Kidney (tissue), 11 donors: ENCODE results near the gene SPDYE1. TPM values are rescaled to one million over a fixed set of nuclear protein-coding genes. Genes with fewer than 3 reads are reported as not detected.
"Not testable (repeated sequence)": the region's sequence is repeated elsewhere in the genome, so short reads cannot be mapped to it uniquely, and the experiment has no call there.

ENCODE experiments used
- DNase-seq, 5 donors: peaks; one replicate each; pipeline ENCODE4 v3.0.0-alpha.2; 2013 to 2020
- FAIRE-seq: peaks from 2 replicates; lab custom pipeline; 2012; peaks lifted over from hg19 to GRCh38; lab: Jason Lieb, UNC
- H3K27ac ChIP-seq, 2 donors: one replicate each; pipeline ENCODE4 v1.7.0; 2013; ENCODE audit warnings: low read depth in 2 of 2, low read length in 2 of 2, inconsistent platforms in 1 of 2
- H3K27me3 ChIP-seq: one replicate; pipeline ENCODE4 v1.7.1; 2013; ENCODE audit warnings: low read length, inconsistent platforms; ENCODE audit not compliant: control insufficient read depth, insufficient read depth
- H3K36me3 ChIP-seq, 3 donors: one replicate each; pipeline versions ENCODE4 v1.7.0 to v1.7.1; 2013; ENCODE audit warnings: low read length in 3 of 3, control low read depth in 1 of 3, inconsistent platforms in 1 of 3; ENCODE audit not compliant: insufficient read depth in 3 of 3, control insufficient read depth in 2 of 3
- H3K4me1 ChIP-seq, 3 donors: one replicate each; pipeline versions ENCODE4 v1.7.0 to v1.7.1; 2013; ENCODE audit warnings: low read length in 3 of 3, inconsistent platforms in 1 of 3, low read depth in 1 of 3; ENCODE audit not compliant: control insufficient read depth in 2 of 3, insufficient read depth in 2 of 3
- H3K4me3 ChIP-seq, 3 donors: one replicate each; pipeline versions ENCODE4 v1.7.0 to v1.8.1; 2013; ENCODE audit warnings: low read length in 3 of 3, control low read depth in 1 of 3, inconsistent platforms in 1 of 3
- H3K9ac ChIP-seq, 3 donors: one replicate each; pipeline versions ENCODE4 v1.7.0 to v1.7.1; 2013; ENCODE audit warnings: low read length in 3 of 3, control low read depth in 1 of 3, inconsistent platforms in 1 of 3
- H3K9me3 ChIP-seq, 3 donors: one replicate each; pipeline versions ENCODE4 v1.7.0 to v1.7.1; 2013; ENCODE audit warnings: low read length in 3 of 3, control low read depth in 1 of 3, inconsistent platforms in 1 of 3; ENCODE audit not compliant: control insufficient read depth in 2 of 3, insufficient read depth in 1 of 3
- intact Hi-C: fragments of 100-400 bp; cut with DNase I; formaldehyde crosslinking; loops from one replicate; pipeline ENCODE4 v1.11.1; 2022
- polyA plus RNA-seq: library from polyadenylated mRNA; stranded (reverse); fragments of 350-450 nt; fragmentation: Illumina TruSeq; extraction: RNeasy Lipid Tissue Mini Kit (QIAGEN cat#74804); gene quantifications from one replicate; pipeline ENCODE4 v1.2.3, GENCODE V29; 2014; ENCODE audit warnings: low read depth, low replicate concordance; ENCODE audit not compliant: insufficient read depth
- total RNA-seq: library from RNA; stranded (reverse); fragmentation: NEBNext Ultra II Directional; extraction: Animal tissue kit (Norgen Biotek cat#: 25700); gene quantifications from one replicate; pipeline ENCODE4 v1.2.1, GENCODE V29; 2021
- donor health status: control.
- donor health status: control.
- donor health status: DM: yes; HTN: yes; CAD: no.
- donor health status: Normal renal cell carcinoma (clear cell type).

SPDYE1 gene
- total and polyA plus RNA-seq, 2 donors from 2014 or later = not detected

DNA sequence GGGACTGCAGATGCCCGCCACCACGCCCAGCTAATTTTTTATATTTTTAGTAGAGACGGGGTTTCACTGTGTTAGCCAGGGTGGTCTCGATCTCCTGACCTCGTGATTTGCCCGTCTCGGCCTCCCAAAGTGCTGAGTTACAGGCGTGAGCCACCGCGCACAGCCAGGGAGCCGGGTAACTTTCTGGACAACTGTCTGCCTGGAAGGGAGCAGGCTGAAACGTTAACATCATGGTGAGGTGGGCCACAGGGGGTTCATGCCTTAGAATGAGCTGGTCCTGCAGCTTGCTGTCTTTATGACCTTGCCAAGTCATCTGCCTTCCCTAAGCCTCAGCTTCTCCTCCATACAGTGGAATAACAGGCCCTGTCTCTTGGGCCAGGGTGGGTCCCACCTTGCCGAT is 33.6 kb downstream of the SPDYE1 start:
- not testable (repeated sequence) for DNase-seq, FAIRE-seq

DNA sequence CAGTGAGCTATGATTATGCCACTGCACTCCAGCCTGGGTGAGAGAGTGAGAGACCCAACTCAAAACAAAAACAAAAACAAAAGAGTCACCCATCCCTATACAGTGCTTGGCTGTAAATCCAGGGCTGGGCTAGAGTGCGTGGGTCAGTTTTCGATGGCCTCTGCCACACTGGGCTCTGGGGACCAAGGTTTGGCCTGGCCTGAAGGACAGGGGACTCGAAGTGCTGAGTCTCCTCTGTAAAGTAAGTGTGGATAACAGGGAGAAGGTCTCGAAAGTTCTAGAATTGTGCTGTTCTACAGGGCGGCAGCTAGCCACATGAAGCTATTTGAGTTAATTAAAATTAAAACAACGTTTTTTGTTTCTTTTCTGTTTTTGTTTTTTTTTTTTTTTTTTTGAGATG is 34.3 kb downstream of the SPDYE1 start:
- intact Hi-C loops, DNase-seq, H3K4me1 ChIP-seq, H3K36me3 ChIP-seq, FAIRE-seq, H3K4me3 ChIP-seq, H3K9me3 ChIP-seq, H3K9ac ChIP-seq, H3K27me3 ChIP-seq, H3K27ac ChIP-seq: not testable (repeated sequence)

More for the DNA sequence above, 33.6 kb downstream of the SPDYE1 start:
- intact Hi-C loops, H3K9ac ChIP-seq, H3K27ac ChIP-seq, H3K9me3 ChIP-seq, H3K4me1 ChIP-seq, H3K27me3 ChIP-seq, H3K4me3 ChIP-seq, H3K36me3 ChIP-seq: not testable (repeated sequence)

DNA sequence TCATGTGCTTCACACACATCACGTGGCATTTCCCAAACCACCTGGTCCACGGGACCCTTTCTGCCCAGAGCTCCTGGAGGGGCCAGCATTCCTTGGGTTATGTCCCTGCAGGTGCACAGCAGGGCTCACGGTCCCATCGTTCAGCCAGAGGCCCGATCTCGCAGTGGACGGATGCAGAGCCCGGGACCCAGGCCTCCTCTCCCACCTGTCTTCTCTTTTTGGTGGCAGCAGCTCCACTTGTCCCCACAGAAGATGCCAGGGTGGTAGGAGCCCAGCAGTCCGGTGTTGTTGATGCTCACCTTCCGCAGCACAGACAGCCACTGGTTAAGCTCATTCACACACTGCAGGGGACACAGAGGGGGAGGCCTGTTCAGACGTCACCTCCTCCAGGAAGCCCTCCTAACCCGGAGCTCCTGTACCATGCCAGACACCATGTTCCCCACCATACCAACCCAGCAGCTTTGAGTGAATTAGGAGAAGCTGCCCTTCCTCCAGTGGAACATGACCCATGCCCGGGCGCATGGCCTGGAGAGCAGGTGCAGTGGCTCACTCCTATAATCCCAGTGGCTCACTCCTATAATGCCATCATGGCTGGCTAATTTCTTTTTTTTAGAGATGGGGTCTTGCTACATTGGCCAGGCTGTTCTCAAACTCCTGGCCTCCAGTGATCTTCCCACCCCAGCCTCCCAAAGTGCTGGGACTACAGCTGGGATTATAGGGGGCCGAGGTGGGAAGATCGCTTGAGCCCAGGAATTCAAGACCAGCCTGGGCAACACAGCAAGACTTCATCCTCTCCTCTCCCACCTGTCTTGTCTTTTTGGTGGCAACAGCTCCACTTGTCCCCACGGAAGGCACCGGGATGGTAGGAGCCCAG is 36.5 kb downstream of the SPDYE1 start:
- intact Hi-C loops, H3K27ac ChIP-seq, FAIRE-seq: not testable (repeated sequence)

GRCh38 chr7:44036364-44036763 is 38.7 kb downstream of the SPDYE1 start:
- H3K9ac ChIP-seq, DNase-seq, H3K27me3 ChIP-seq, H3K4me1 ChIP-seq, intact Hi-C loops, H3K36me3 ChIP-seq, H3K27ac ChIP-seq, H3K9me3 ChIP-seq, H3K4me3 ChIP-seq, FAIRE-seq: not testable (repeated sequence)

More for the DNA sequence above, 36.5 kb downstream of the SPDYE1 start:
- not testable (repeated sequence) for H3K36me3 ChIP-seq, H3K4me3 ChIP-seq, H3K9me3 ChIP-seq, H3K9ac ChIP-seq, H3K4me1 ChIP-seq, H3K27me3 ChIP-seq, DNase-seq

GRCh38 chr7:44037951-44038350 is 40.3 kb downstream of the SPDYE1 start:
- DNase-seq, H3K36me3 ChIP-seq, H3K27me3 ChIP-seq, H3K9me3 ChIP-seq, H3K4me3 ChIP-seq, H3K9ac ChIP-seq, H3K4me1 ChIP-seq, H3K27ac ChIP-seq, FAIRE-seq, intact Hi-C loops: not testable (repeated sequence)

GRCh38 chr7:44038553-44038952 is 40.9 kb downstream of the SPDYE1 start:
- H3K27ac ChIP-seq, intact Hi-C loops, H3K4me1 ChIP-seq, FAIRE-seq, H3K4me3 ChIP-seq, H3K9me3 ChIP-seq, H3K36me3 ChIP-seq, H3K9ac ChIP-seq, DNase-seq, H3K27me3 ChIP-seq: not testable (repeated sequence)

GRCh38 chr7:44038961-44039558 is 41.4 kb downstream of the SPDYE1 start:
- Histone ChIP-seq H3K27ac (peak overlapping the region; percentile 49 to 53), H3K4me3 (peak overlapping the region; percentile 33 to 63 (median 37))
- intact Hi-C loops, H3K36me3 ChIP-seq, H3K4me1 ChIP-seq, H3K9ac ChIP-seq, H3K9me3 ChIP-seq, FAIRE-seq, H3K27me3 ChIP-seq: not testable (repeated sequence)
- peak; percentile 73 to 97 (median 82) for DNase-seq

- H3K36me3 ChIP-seq, FAIRE-seq, H3K9me3 ChIP-seq, H3K4me3 ChIP-seq, H3K4me1 ChIP-seq, H3K27ac ChIP-seq, intact Hi-C loops, H3K9ac ChIP-seq, H3K27me3 ChIP-seq, DNase-seq: not testable (repeated sequence)
Observed at GRCh38 chr7:44039800-44040492, 42.2 kb downstream of the SPDYE1 start.
